GM12892 (cell line): Measurements from ENCODE around the gene BICC1.

Experiments
- POLR2A ChIP-seq: IDR thresholded peaks from 2 replicates; pipeline ENCODE4 v1.6.1; 2011; ENCODE audit warnings: low read depth, low read length, control low read depth
- POLR2AphosphoS5 ChIP-seq: IDR thresholded peaks from 2 replicates; pipeline ENCODE4 v1.6.1; 2011; ENCODE audit warnings: low read depth, low read length, control low read depth

- TF ChIP-seq POLR2A: no peak
- no peak for TF ChIP-seq POLR2AphosphoS5
Measured at GRCh38 chr10:58734664-58735063, 222.0 kb downstream of the BICC1 start.
